ENCODE data around the gene WDR74. TPM values are rescaled to one million over a fixed set of nuclear protein-coding genes. Genes with fewer than 3 reads are reported as not detected.
A peak's percentile ranks its signal among the peaks of the same experiment; 100 is the strongest.

WDR74 gene
- total RNA-seq, 1 donor from 2014 or later = 161 TPM

- Mint-ChIP-seq H3K36me3 (ENCODE audit: low read depth) (peaks cover 38% of the 10 kb centered on the region), H3K27ac (no peak overlapping the region), H3K9me3 (no peaks in the 10 kb centered on the region), H3K4me3 (no peak overlapping the region), H3K4me1 (ENCODE audit: low read depth) (peaks cover 5% of the 10 kb centered on the region), H3K27me3 (ENCODE audit: insufficient read depth) (no peaks in the 10 kb centered on the region)
- no peak for DNase-seq (ENCODE audit: low spot score)
- intact Hi-C loops (cut with micrococcal nuclease) = no loop called here
These were observed 15.7 kb downstream of the WDR74 start for GRCh38 chr11:62823677-62824076.

DNA sequence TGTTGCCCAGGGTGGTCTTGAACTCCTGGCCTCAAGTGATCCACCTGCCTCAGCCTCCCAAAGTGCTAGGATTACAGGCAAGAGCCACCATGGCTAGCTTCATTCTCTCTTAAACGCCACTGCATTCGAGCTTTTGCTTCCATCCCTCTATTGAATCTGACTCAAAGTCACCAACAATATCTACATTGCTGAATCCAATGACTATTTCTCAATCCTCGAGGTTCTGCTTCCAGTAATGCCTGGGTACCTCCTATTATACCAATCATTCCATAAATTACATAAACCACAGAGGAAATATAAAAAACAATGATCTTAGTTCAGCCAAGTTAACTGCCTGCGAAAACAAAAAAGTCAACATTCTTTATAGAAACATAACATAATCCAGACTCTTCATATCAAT lies 22.3 kb downstream of the WDR74 start:
- Mint-ChIP-seq H3K4me1 (ENCODE audit: low read depth) (no peaks in the 10 kb centered on the region), H3K36me3 (ENCODE audit: low read depth) (peaks cover 12% of the 10 kb centered on the region), H3K27me3 (ENCODE audit: insufficient read depth) (no peaks in the 10 kb centered on the region), H3K27ac (no peak overlapping the region), H3K9me3 (no peaks in the 10 kb centered on the region), H3K4me3 (no peak overlapping the region)
- no peak for DNase-seq (ENCODE audit: low spot score)
- intact Hi-C loops (cut with micrococcal nuclease) = no loop called here

DNA sequence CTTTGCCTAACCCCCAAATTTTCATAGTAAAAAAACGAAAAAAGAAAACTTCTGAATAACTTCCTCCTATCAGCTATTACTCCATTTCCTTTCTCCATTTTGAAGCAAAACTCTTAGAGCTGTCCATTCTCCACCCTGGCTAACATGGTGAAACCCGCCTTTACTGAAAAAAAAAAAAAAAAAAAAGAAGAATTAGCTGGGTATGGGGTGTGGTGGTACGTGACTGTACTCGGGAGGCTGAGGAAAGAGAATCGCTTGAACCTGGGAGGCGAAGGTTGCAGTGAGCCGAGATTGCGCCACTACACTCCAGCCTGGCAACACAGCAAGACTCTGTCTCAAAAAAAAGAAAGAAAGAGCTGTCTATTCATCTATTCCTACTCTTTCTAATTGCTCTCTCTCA lies 22.8 kb downstream of the WDR74 start:
- no peak for DNase-seq (ENCODE audit: low spot score)
- no peaks in the 10 kb centered on the region for H3K27me3 Mint-ChIP-seq (ENCODE audit: insufficient read depth)
- H3K9me3 Mint-ChIP-seq = no peaks in the 10 kb centered on the region
- H3K4me1 Mint-ChIP-seq (ENCODE audit: low read depth) = no peaks in the 10 kb centered on the region
- H3K27ac Mint-ChIP-seq = no peak overlapping the region
- peaks cover 12% of the 10 kb centered on the region for H3K36me3 Mint-ChIP-seq (ENCODE audit: low read depth)
- no peak overlapping the region for H3K4me3 Mint-ChIP-seq
- intact Hi-C loops (cut with micrococcal nuclease) = no loop called here

- no peak overlapping the region for H3K27ac Mint-ChIP-seq
- peaks cover 1% of the 10 kb centered on the region for H3K4me1 Mint-ChIP-seq (ENCODE audit: low read depth)
- no peak for DNase-seq (ENCODE audit: low spot score)
- no peaks in the 10 kb centered on the region for H3K27me3 Mint-ChIP-seq (ENCODE audit: insufficient read depth)
- intact Hi-C loops (cut with micrococcal nuclease) = no loop called here
- H3K4me3 Mint-ChIP-seq = no peak overlapping the region
- H3K9me3 Mint-ChIP-seq = no peaks in the 10 kb centered on the region
- peaks cover 9% of the 10 kb centered on the region for H3K36me3 Mint-ChIP-seq (ENCODE audit: low read depth)
These were observed 27.7 kb downstream of the WDR74 start for GRCh38 chr11:62811659-62812058.

DNA sequence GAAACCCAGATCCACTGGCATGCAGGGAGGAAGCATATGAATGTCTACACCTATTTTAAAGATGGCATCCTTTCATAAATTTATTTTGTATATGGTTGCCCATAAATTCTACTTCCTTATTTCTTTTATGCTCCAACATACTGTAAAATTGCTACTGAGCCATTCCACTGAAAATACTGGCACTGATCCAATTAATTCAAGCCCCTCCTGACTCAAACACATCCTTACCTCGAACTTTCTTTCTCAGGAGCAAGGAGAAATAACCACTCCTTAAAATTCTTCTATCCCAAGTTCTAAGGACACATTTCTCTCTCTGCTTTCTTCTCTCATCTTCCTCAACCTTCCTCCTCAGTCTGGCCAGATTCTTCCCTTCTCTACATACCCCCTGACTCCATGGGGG lies 28.6 kb downstream of the WDR74 start:
- H3K27ac Mint-ChIP-seq = no peak overlapping the region

DNA sequence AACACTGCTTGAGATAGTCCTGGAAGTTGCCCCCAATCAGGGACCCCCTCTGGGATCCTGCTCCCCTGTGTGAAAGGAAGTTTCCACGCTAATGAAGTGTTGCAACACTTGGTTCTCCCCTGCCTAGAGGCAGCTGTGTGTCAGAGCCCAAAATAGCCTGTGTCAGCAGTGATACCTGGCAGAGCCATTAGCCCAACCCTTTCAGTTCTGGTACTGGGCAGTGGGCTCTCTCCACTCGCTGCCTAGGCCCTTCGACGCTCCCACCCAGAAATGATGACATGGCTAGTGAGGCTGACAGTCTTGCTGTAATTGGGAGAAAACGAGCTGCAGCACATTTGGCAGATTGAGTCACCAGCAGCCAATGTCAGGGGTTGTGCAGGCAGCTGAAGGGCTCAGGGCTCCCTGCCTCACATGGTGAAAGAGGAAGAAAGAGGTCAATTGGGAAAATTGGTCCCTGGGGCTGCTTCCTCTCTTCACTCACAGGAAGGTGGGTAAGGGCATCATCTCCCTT lies 32.7 kb downstream of the WDR74 start:
- H3K9me3 Mint-ChIP-seq = no peaks in the 10 kb centered on the region
- H3K4me1 Mint-ChIP-seq (ENCODE audit: low read depth) = peaks cover 31% of the 10 kb centered on the region
- DNase-seq (ENCODE audit: low spot score) = no peak
- intact Hi-C loops (cut with micrococcal nuclease) = no loop called here
- peaks cover 2% of the 10 kb centered on the region for H3K27me3 Mint-ChIP-seq (ENCODE audit: insufficient read depth)
- peaks cover 29% of the 10 kb centered on the region for H3K36me3 Mint-ChIP-seq (ENCODE audit: low read depth)
- H3K4me3 Mint-ChIP-seq = peak overlapping the region; percentile 100
- peak overlapping the region; percentile 23 for H3K27ac Mint-ChIP-seq

More for the DNA sequence above, 28.6 kb downstream of the WDR74 start:
- no peaks in the 10 kb centered on the region for H3K9me3 Mint-ChIP-seq
- H3K4me3 Mint-ChIP-seq = no peak overlapping the region
- intact Hi-C loops (cut with micrococcal nuclease) = no loop called here
- DNase-seq (ENCODE audit: low spot score) = no peak
- H3K27me3 Mint-ChIP-seq (ENCODE audit: insufficient read depth) = no peaks in the 10 kb centered on the region
- H3K36me3 Mint-ChIP-seq (ENCODE audit: low read depth) = peaks cover 6% of the 10 kb centered on the region
- peaks cover 9% of the 10 kb centered on the region for H3K4me1 Mint-ChIP-seq (ENCODE audit: low read depth)

DNA sequence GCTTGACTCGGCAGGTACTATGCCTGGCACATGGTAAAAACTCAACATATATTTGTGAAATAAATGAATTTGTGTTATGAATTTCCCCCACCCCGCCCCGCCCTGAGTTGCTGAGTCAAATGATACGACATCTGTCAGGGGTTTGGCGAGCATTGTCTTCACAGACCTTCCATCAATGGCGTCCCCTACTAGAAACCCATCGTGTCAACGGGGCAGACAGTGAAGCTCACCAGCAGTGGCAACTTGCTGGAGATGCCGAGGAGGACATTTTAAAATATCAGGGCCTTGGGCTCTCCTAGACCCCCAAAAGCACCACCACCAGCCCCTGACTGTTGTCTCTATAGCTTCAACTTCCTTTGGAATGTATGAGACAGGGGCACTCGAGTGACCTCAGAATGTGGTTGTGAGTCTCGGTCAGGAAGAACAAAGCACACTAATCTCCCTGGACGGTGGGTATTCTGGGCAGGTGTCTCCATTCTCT lies 33.4 kb downstream of the WDR74 start:
- Mint-ChIP-seq H3K27me3 (ENCODE audit: insufficient read depth) (peaks cover 2% of the 10 kb centered on the region), H3K4me3 (peak overlapping the region; percentile 100), H3K27ac (peak overlapping the region; percentile 99), H3K9me3 (no peaks in the 10 kb centered on the region), H3K36me3 (ENCODE audit: low read depth) (peaks cover 34% of the 10 kb centered on the region), H3K4me1 (ENCODE audit: low read depth) (peaks cover 38% of the 10 kb centered on the region)
- DNase-seq (ENCODE audit: low spot score) = no peak
- intact Hi-C loops (cut with micrococcal nuclease) = loop anchor here (1.0 kb wide), 11 partner anchors 15 to 97 kb away; partner anchors contain the start of genes HNRNPUL2, POLR2G, SLC3A2 and STX5

GRCh38 chr11:62805076-62805892 lies 34.1 kb downstream of the WDR74 start, which contains the start of gene NXF1:
NXF1 (minus strand) TSS chr11:62805440; CDS start chr11:62805356, 84 bp downstream.
- peaks cover 37% of the 10 kb centered on the region for H3K36me3 Mint-ChIP-seq (ENCODE audit: low read depth)
- H3K27me3 Mint-ChIP-seq (ENCODE audit: insufficient read depth) = peaks cover 2% of the 10 kb centered on the region
- DNase-seq (ENCODE audit: low spot score) = peak; percentile 95
- intact Hi-C loops (cut with micrococcal nuclease) = loop anchor here (1.0 kb wide), 11 partner anchors 14 to 96 kb away; partner anchors contain the start of genes HNRNPUL2, POLR2G, SLC3A2 and STX5
- peak within 1 kb of the TSS; percentile 99 for H3K27ac Mint-ChIP-seq
- H3K4me3 Mint-ChIP-seq = peak within 1 kb of the TSS; percentile 100
- H3K4me1 Mint-ChIP-seq (ENCODE audit: low read depth) = peaks cover 40% of the 10 kb centered on the region
- no peaks in the 10 kb centered on the region for H3K9me3 Mint-ChIP-seq

- intact Hi-C loops (cut with micrococcal nuclease) = loop anchor here (1.0 kb wide), 11 partner anchors 13 to 95 kb away; partner anchors contain the start of genes HNRNPUL2, POLR2G, SLC3A2 and STX5
- H3K36me3 Mint-ChIP-seq (ENCODE audit: low read depth) = peaks cover 44% of the 10 kb centered on the region
- H3K27ac Mint-ChIP-seq = peak overlapping the region; percentile 97
- H3K9me3 Mint-ChIP-seq = no peaks in the 10 kb centered on the region
- peak overlapping the region; percentile 100 for H3K4me3 Mint-ChIP-seq
- peaks cover 40% of the 10 kb centered on the region for H3K4me1 Mint-ChIP-seq (ENCODE audit: low read depth)
- peaks cover 2% of the 10 kb centered on the region for H3K27me3 Mint-ChIP-seq (ENCODE audit: insufficient read depth)
- DNase-seq (ENCODE audit: low spot score) = no peak
These were observed 34.9 kb downstream of the WDR74 start for GRCh38 chr11:62804310-62805075.

DNA sequence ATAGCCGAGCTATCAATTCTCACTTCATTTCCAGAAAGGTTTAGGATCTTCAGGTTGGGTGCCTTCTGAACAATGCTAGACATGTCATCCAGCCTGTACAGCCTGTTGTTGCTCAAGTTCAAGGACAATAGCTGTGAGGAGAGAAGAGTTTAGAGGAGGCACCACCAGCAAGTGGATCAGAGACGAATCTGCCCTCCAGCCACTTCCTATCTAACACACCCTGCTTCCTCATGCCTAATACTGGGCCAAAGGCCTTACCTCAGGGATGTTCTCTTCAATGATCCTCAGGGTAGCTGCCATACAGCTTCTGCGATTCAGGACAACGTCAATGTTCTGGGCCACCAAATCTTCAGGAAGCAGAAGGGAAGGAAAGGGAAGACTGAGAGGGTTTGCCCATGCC lies 38.3 kb downstream of the WDR74 start:
- H3K27me3 Mint-ChIP-seq (ENCODE audit: insufficient read depth) = peaks cover 2% of the 10 kb centered on the region
- intact Hi-C loops (cut with micrococcal nuclease) = no loop called here
- DNase-seq (ENCODE audit: low spot score) = no peak
- H3K4me1 Mint-ChIP-seq (ENCODE audit: low read depth) = peaks cover 33% of the 10 kb centered on the region
- no peaks in the 10 kb centered on the region for H3K9me3 Mint-ChIP-seq
- H3K27ac Mint-ChIP-seq = peak overlapping the region; percentile 29
- H3K4me3 Mint-ChIP-seq = no peak overlapping the region
- H3K36me3 Mint-ChIP-seq (ENCODE audit: low read depth) = peaks cover 62% of the 10 kb centered on the region

DNA sequence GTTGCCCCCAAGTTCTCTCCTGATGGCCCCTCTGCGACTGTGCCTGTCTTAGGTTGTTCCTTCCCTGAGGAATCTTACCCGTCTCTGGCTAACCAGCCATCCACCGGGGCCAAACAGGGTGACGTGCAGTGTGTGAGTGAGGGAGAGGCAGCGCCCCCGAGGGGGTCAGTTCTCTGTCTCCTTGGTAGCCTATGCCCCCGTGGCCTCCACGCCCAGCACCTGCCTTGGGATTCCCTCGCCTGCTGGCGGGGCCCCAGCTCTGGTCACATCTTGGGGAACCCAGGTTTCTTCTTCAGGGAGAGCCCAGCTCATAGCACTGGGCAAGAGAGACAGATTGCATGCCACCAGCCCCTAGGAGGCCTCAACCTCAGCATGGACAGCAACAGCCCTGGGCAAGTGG lies 39.9 kb downstream of the WDR74 start:
- Mint-ChIP-seq H3K4me1 (ENCODE audit: low read depth) (peaks cover 26% of the 10 kb centered on the region), H3K36me3 (ENCODE audit: low read depth) (peaks cover 68% of the 10 kb centered on the region), H3K27me3 (ENCODE audit: insufficient read depth) (no peaks in the 10 kb centered on the region), H3K9me3 (no peaks in the 10 kb centered on the region), H3K4me3 (no peak overlapping the region), H3K27ac (no peak overlapping the region)
- intact Hi-C loops (cut with micrococcal nuclease) = no loop called here
- DNase-seq (ENCODE audit: low spot score) = no peak

- H3K27me3 Mint-ChIP-seq (ENCODE audit: insufficient read depth) = no peaks in the 10 kb centered on the region
- H3K4me1 Mint-ChIP-seq (ENCODE audit: low read depth) = peaks cover 15% of the 10 kb centered on the region
- intact Hi-C loops (cut with micrococcal nuclease) = no loop called here
- no peak overlapping the region for H3K27ac Mint-ChIP-seq
- no peak for DNase-seq (ENCODE audit: low spot score)
- no peaks in the 10 kb centered on the region for H3K9me3 Mint-ChIP-seq
- no peak overlapping the region for H3K4me3 Mint-ChIP-seq
- H3K36me3 Mint-ChIP-seq (ENCODE audit: low read depth) = peaks cover 62% of the 10 kb centered on the region
These were observed 43.1 kb downstream of the WDR74 start for GRCh38 chr11:62796281-62796680.
